SJSA1 (cell line): Measurements from ENCODE around the gene SIRT3. TPM values are rescaled to one million over a fixed set of nuclear protein-coding genes. Genes with fewer than 3 reads are reported as not detected.
"Not testable (repeated sequence)": the region's sequence is repeated elsewhere in the genome, so short reads cannot be mapped to it uniquely, and the experiment has no call there.

Source experiments
- DNase-seq, 2 experiments: peaks; one replicate each; pipeline ENCODE4 v3.0.0-alpha.2; 2015 to 2020; ENCODE audit warnings: low spot score in 2 of 2, low read depth in 1 of 2
- H3K27ac ChIP-seq: fragments of 250-450 bp; sonication (Bioruptor Pico); 2 replicates; pipeline ENCODE4 v1.5.1; 2020; ENCODE audit warnings: mild to moderate bottlenecking, moderate library complexity
- H3K27me3 ChIP-seq: fragments of 250-450 bp; sonication (Bioruptor Pico); replicated peaks from 2 replicates; pipeline ENCODE4 v1.5.1; 2020; ENCODE audit warnings: mild to moderate bottlenecking, moderate library complexity
- H3K36me3 ChIP-seq: fragments of 250-450 bp; sonication (Bioruptor Pico); 2 replicates; pipeline ENCODE4 v1.5.1; 2020; ENCODE audit warnings: mild to moderate bottlenecking
- H3K4me1 ChIP-seq: fragments of 250-450 bp; sonication (Bioruptor Pico); replicated peaks from 2 replicates; pipeline ENCODE4 v1.6.1; 2021; ENCODE audit warnings: mild to moderate bottlenecking
- H3K4me3 ChIP-seq: fragments of 250-450 bp; sonication (Bioruptor Pico); 2 replicates; pipeline ENCODE4 v1.5.1; 2020; ENCODE audit warnings: mild to moderate bottlenecking
- H3K9me3 ChIP-seq: fragments of 250-450 bp; sonication (Bioruptor Pico); replicated peaks from 2 replicates; pipeline ENCODE4 v1.5.1; 2020; ENCODE audit warnings: mild to moderate bottlenecking
- total RNA-seq: library from RNA; depleted of rRNA; stranded (reverse); fragments of >200 nt; shearing (Covaris generic); gene quantifications from 2 replicates; pipeline ENCODE4 v1.2.3, GENCODE V29; 2014

SIRT3 gene
- total RNA-seq, 1 experiment from 2014 or later: 7.1 TPM

- DNase-seq: no peak
- H3K9me3 ChIP-seq: no peaks in the 10 kb centered on the region
- H3K4me3 ChIP-seq: no peak overlapping the region
- H3K4me1 ChIP-seq: no peaks in the 10 kb centered on the region
- H3K27ac ChIP-seq: no peak overlapping the region
- peaks cover 95% of the 10 kb centered on the region for H3K36me3 ChIP-seq
- no peaks in the 10 kb centered on the region for H3K27me3 ChIP-seq
These were observed 8.2 kb upstream of the SIRT3 start for GRCh38 chr11:244376-244775.

GRCh38 chr11:241634-242033 is 5.5 kb upstream of the SIRT3 start:
- no peaks in the 10 kb centered on the region for H3K27me3 ChIP-seq
- H3K27ac ChIP-seq: no peak overlapping the region
- H3K9me3 ChIP-seq: no peaks in the 10 kb centered on the region
- no peak for DNase-seq
- H3K4me1 ChIP-seq: peaks cover 7% of the 10 kb centered on the region; the same call in 1 of the 2 replicates
- H3K36me3 ChIP-seq: peaks cover 91% of the 10 kb centered on the region
- no peak overlapping the region for H3K4me3 ChIP-seq

GRCh38 chr11:240315-240714 is 4.2 kb upstream of the SIRT3 start:
- H3K4me1 ChIP-seq: peaks cover 11% of the 10 kb centered on the region
- H3K4me3 ChIP-seq: no peak overlapping the region
- no peak overlapping the region for H3K27ac ChIP-seq
- H3K9me3 ChIP-seq: no peaks in the 10 kb centered on the region
- H3K27me3 ChIP-seq: no peaks in the 10 kb centered on the region
- no peak for DNase-seq
- H3K36me3 ChIP-seq: peaks cover 77% of the 10 kb centered on the region

DNA sequence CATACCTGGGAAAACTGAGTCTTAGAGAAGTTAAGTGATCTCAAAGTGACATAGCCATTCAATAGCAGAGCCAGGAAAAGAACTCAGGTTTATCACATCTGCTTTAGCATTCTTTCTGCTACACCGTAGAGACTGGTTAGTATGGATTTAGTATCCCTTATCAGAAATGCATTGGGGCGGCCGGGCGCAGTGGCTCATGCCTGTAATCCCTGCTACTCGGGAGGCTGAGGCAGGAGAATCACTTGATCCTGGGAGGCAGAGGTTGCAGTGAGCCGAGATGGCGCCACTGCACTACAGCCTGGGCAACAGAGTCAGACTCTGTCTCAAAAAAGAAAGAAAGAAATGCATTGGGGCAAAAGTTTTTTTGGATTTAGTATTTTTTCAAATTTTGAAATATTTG is 2.2 kb upstream of the SIRT3 start:
- not testable (repeated sequence) for H3K4me3 ChIP-seq, DNase-seq, H3K27ac ChIP-seq, H3K9me3 ChIP-seq, H3K27me3 ChIP-seq
- Histone ChIP-seq H3K36me3 (peaks cover 58% of the 10 kb centered on the region), H3K4me1 (peaks cover 14% of the 10 kb centered on the region)

GRCh38 chr11:236774-237767 is 929 bp upstream of the SIRT3 start, which contains the start of gene PSMD13:
Gene PSMD13, plus strand, starts transcription at chr11:236976. Its CDS starts 74 bp downstream, at chr11:237050.
- Histone ChIP-seq H3K4me3 (peak within 1 kb of the TSS; percentile 90), H3K27me3 (no peaks in the 10 kb centered on the region), H3K4me1 (peaks cover 14% of the 10 kb centered on the region), H3K9me3 (no peaks in the 10 kb centered on the region), H3K27ac (peak within 1 kb of the TSS; percentile 78), H3K36me3 (peaks cover 45% of the 10 kb centered on the region)
- peak; percentile 78 to 85 for DNase-seq

- H3K4me1 ChIP-seq: peaks cover 14% of the 10 kb centered on the region
These were observed 539 bp downstream of the SIRT3 start for GRCh38 chr11:235609-235996.

GRCh38 chr11:235180-235579 is 962 bp downstream of the SIRT3 start:
- peaks cover 14% of the 10 kb centered on the region for H3K4me1 ChIP-seq
- peaks cover 26% of the 10 kb centered on the region for H3K36me3 ChIP-seq
- H3K4me3 ChIP-seq: peak overlapping the region; percentile 90
- no peaks in the 10 kb centered on the region for H3K9me3 ChIP-seq
- H3K27ac ChIP-seq: no peak overlapping the region
- no peak for DNase-seq
- no peaks in the 10 kb centered on the region for H3K27me3 ChIP-seq

More at GRCh38 chr11:235609-235996, 539 bp downstream of the SIRT3 start:
- Histone ChIP-seq H3K4me3 (peak overlapping the region; percentile 90), H3K27ac (peak overlapping the region; percentile 61; the same call in 1 of the 2 replicates), H3K9me3 (no peaks in the 10 kb centered on the region), H3K27me3 (no peaks in the 10 kb centered on the region), H3K36me3 (peaks cover 30% of the 10 kb centered on the region)
- DNase-seq: no peak

DNA sequence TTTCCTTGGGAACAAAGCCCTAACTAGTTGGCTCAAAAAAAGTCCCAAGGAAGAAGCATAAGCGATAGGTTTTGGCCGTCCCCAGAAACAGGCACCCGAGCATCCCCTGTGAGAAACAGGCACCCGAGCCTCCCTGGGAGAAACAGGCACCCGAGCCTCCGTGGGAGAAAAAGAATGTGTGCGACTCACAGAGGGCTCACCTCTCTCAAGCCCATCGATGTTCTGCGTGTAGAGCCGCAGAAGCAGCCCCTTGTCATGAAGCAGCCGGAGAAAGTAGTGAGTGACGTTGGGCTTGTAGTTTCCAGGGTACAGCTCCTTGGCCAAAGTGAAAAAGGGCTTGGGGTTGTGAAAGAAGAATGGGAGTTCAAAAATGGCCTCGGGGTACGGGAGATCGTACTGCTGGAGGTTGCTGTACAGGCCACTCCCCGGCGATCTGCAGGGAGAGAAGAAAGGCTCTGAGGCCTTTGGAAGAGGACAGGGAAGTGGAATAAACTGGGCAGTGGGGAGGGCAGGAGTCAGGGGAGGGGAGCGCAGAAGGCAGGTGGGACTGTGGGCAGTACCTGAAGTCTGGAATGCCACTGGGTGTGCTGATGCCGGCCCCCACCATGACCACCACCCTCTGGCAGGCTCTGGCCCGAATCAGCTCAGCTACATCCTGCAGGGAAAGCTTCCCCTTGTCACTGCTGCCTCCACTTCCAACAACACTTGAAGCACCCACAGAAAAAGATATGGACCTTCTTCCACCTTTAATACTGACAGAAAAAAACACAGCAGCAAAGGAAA is 3.2 kb downstream of the SIRT3 start:
- peaks cover 10% of the 10 kb centered on the region for H3K4me1 ChIP-seq
- peaks cover 11% of the 10 kb centered on the region for H3K36me3 ChIP-seq
- no peaks in the 10 kb centered on the region for H3K9me3 ChIP-seq
- H3K27me3 ChIP-seq: no peaks in the 10 kb centered on the region
- no peak overlapping the region for H3K27ac ChIP-seq
- no peak overlapping the region for H3K4me3 ChIP-seq
- DNase-seq: no peak

GRCh38 chr11:230431-230830 is 5.7 kb downstream of the SIRT3 start:
- no peaks in the 10 kb centered on the region for H3K9me3 ChIP-seq
- no peak overlapping the region for H3K27ac ChIP-seq
- peaks cover 4% of the 10 kb centered on the region for H3K4me1 ChIP-seq
- H3K36me3 ChIP-seq: no peaks in the 10 kb centered on the region
- DNase-seq: no peak
- no peak overlapping the region for H3K4me3 ChIP-seq
- no peaks in the 10 kb centered on the region for H3K27me3 ChIP-seq

DNA sequence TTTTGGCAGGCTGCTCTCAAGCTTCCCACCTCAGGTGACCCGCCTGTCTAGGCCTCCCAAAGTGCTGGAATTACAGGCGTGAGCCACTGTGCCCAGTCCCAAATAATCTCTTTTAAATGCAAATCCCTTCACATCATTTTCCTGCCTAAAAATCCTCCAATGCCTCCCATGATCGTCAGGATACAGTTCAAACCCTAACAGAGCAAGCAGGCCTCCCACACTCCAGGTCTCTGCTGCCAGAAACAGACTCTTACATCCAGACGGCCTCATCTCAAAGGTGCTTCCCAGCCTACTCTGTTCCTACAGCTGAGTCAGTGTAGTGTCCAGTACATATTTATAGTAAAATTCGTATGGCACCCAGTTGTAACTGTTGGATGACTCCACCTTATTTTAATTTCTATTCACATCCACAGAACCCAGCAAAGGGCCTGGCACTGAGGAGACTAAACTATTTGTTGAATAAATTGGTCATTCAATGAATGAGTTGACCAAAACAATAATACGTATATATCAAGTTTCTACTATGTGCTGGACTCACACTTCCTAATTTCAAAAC is 8.2 kb downstream of the SIRT3 start:
- H3K9me3 ChIP-seq: no peaks in the 10 kb centered on the region
- H3K27me3 ChIP-seq: no peaks in the 10 kb centered on the region
- H3K36me3 ChIP-seq: 0 out of 2 replicates have a peak, but pooled peaks cover 3% of the 10 kb centered on the region
- no peaks in the 10 kb centered on the region for H3K4me1 ChIP-seq
- no peak overlapping the region for H3K4me3 ChIP-seq
- DNase-seq: no peak
- no peak overlapping the region for H3K27ac ChIP-seq

DNA sequence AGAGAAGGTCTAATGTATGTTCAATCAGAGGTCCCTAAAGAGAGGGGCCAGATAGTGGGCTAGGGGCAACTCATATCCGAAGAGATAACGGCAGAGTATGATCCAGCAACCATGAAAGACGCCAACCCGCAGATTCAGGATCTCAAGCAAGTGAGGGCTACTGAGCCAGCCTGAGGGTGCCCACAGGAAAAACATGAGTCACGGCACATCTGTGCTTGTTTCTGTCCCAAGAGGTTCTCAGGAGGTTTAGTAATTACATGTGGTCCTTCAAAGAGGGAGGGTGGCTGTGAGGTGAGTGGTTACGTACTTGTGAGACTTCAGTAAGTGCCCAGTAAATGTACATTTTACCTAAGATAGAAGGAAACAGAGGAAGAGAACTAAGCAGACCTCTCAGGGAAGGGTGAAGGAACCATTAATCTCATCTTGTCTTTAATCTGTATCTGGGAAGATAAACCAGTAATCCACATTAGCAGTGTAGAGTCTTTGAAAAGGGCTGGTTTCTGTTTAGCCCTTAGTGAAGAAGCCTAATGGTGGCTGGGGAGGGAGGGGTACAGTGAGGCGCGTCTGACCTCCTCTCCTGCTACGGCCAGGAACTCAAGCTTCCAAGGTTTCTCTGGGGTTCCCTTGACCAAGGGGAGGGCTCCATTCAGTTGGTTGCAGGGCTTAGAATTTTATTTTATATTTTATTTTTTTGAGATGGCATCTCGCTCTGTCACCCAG is 10.2 kb downstream of the SIRT3 start:
- no peak overlapping the region for H3K27ac ChIP-seq
- no peaks in the 10 kb centered on the region for H3K9me3 ChIP-seq
- H3K36me3 ChIP-seq: 0 out of 2 replicates have a peak, but pooled peaks cover 8% of the 10 kb centered on the region
- no peaks in the 10 kb centered on the region for H3K27me3 ChIP-seq
- DNase-seq: no peak
- no peak overlapping the region for H3K4me3 ChIP-seq
- H3K4me1 ChIP-seq: no peaks in the 10 kb centered on the region

DNA sequence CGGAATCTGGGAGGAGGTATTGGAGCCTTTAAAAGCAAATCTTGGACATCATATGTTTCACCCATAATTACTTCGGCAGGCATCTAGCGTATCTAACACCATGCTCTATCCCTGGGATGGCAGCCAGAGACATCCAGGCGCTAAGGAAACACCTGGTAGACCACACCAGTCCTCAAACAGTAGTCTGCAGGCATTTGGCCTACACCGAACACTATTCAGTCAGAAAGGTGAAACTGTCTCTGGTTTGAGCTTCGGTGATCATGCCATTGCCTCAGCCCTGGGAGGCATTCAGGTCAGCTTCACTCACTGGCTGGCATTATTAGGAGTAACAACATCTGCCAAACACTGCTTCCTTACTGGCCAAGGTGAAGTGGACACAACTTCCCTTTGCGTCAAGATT is 11.7 kb downstream of the SIRT3 start:
- no peaks in the 10 kb centered on the region for H3K27me3 ChIP-seq
- DNase-seq: no peak
- H3K4me3 ChIP-seq: no peak overlapping the region
- no peaks in the 10 kb centered on the region for H3K9me3 ChIP-seq
- H3K4me1 ChIP-seq: no peaks in the 10 kb centered on the region
- 0 out of 2 replicates have a peak, but pooled peaks cover 8% of the 10 kb centered on the region for H3K36me3 ChIP-seq
- no peak overlapping the region for H3K27ac ChIP-seq

DNA sequence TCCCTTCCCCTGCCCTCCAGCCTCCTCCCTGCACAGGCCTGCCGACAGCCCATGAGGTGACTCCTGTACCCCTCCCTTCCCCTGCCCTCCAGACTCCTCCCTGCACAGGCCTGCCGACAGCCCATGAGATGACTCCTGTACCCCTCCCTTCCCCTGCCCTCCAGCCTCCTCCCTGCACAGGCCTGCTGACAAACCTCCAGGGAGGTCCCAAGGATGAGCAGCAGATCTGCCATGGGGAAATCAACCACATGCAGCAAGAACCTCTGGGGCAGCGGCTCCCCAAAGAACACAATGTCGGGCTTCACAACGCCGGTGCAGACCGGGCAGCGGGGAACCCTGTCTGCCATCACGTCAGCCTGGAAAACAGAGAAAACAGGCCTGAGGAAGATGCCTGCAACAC is 12.3 kb downstream of the SIRT3 start:
- Histone ChIP-seq H3K4me3 (no peak overlapping the region), H3K27ac (no peak overlapping the region), H3K9me3 (no peaks in the 10 kb centered on the region), H3K27me3 (no peaks in the 10 kb centered on the region), H3K4me1 (no peaks in the 10 kb centered on the region), H3K36me3 (0 out of 2 replicates have a peak, but pooled peaks cover 8% of the 10 kb centered on the region)
- DNase-seq: no peak
